ENCODE results near the gene YAE1. TPM values are rescaled to one million over a fixed set of nuclear protein-coding genes. Genes with fewer than 3 reads are reported as not detected.
"Not testable (repeated sequence)": the region's sequence is repeated elsewhere in the genome, so short reads cannot be mapped to it uniquely, and the experiment has no call there.

The YAE1 gene, protein sequence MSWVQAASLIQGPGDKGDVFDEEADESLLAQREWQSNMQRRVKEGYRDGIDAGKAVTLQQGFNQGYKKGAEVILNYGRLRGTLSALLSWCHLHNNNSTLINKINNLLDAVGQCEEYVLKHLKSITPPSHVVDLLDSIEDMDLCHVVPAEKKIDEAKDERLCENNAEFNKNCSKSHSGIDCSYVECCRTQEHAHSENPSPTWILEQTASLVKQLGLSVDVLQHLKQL
- total RNA-seq = 12.8 and 13.7 TPM in 2 replicates

DNA sequence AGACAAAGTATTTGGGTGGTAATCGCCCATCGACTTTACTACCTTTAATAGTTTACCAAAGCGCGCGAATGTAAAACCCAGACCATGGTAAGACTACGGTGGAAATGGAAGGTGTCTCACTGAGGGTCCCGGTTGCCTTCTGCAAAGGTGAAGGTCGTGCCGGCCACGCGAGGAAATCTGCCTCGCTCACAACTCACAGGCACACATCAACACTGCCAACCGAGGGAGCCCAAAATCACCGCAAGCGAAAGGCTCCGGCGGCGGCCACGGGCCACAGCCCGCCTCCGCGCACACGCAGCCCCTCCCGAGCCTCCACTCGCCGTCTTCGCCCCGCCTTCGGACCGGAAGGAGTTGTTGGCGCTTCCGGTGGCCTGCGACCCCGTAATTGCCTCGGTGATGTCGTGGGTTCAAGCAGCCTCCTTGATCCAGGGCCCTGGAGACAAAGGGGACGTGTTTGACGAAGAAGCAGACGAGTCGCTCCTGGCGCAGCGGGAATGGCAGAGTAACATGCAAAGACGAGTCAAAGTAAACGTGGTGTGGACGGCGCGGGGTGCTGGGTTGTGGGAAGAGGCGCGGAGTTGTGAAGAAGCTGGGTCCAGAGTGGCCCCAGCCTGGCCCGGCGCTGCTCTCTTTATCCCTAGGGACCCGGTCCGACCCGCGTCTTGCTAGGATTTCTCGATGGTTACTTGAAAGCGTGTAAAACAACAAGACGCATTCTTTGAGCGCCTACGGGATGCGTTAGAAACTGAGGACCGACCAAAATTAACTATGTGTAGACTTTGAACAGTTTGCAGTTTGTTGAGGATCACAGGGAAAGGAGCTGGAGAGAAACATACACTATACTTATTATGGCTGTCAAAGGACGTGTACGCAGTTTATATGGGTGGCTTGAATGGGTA is at the start of gene YAE1:
Gene YAE1 (plus strand): TSS at position 382 of the 899 bp plus-strand sequence. CDS start 15 bp downstream, at position 397.
- intact Hi-C loops (cut with micrococcal nuclease) = loop anchor here (1.0 to 10.0 kb wide), 11 partner anchors 23 to 1391 kb away; partner anchors contain the start of genes MPLKIP, RALA, STARD3NL and SUGCT

DNA sequence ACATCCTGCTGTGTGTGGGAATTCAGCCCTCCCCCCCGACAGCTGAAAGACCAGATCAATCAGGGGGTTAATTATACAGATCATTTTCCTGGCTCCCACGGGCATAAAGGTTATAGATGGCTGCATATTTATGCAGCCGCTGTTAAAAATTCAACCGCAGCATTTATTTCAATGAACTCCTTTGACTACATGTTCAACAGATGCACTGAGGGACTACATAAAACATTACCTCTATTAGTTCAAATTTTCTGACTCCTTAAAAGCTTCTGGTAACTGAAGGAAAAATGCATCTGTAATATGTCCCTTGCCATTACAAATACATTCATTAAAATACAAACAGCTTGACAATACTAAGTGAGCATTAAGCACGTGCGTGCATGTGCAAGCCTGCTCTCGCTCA is 49.7 kb upstream of the YAE1 start:
- intact Hi-C loops (cut with micrococcal nuclease) = no loop called here

DNA sequence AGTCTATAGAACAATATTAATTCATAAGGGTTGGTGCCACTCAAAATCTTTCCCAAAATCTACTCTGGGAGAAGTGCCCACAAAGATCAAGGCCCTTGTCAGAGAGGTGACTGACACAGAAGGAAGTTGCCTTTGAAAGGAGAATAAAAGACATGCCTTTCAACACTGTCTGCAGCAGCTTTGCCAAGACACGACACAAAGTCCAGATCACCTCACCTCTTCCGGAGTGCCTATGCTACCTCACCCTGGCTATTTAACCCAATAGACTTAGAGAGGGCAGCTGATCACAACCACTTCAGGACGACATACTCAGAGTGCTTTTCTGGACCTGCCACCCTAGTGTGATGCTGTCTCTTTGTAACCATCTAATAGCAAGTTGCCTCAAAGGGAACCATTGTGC is 49.0 kb upstream of the YAE1 start:
- intact Hi-C loops (cut with micrococcal nuclease) = no loop called here

DNA sequence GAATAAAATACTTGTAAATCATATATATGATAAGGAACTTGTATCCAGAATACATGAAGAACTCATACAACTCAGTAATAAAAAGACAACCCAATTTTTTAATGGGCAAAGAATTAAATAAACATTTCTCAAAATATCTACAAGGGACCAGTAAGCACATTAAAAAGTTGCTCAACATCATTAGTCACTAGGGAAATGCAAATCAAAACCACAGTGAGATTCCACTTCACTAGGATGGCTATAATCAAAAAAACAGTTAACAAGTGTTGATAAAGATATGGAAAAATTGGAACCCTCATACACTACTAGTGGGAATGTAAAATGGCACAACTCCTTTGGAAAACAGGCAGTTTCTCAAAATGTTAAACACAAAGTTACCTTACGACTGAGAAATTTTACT is 40.3 kb upstream of the YAE1 start:
- intact Hi-C loops (cut with micrococcal nuclease) = no loop called here

DNA sequence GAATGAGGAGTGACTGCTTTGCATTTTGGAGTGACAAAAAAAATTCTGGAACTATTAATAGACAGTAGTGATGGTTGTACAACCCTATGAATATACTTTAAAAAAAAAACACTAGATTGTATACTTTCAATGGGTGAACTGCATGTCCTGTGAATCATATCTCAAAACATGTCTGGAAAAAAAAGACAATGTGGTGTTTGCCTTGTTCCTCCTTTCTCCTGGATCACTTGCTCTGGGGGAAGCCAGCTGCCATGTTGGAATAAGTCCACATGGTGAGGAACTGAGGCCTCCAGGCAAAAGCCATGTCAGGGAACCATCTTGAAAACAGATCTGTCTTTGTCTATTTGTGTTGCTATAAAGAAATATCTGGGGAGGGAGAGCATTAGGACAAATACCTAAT is 39.5 kb upstream of the YAE1 start:
- intact Hi-C loops (cut with micrococcal nuclease) = no loop called here

DNA sequence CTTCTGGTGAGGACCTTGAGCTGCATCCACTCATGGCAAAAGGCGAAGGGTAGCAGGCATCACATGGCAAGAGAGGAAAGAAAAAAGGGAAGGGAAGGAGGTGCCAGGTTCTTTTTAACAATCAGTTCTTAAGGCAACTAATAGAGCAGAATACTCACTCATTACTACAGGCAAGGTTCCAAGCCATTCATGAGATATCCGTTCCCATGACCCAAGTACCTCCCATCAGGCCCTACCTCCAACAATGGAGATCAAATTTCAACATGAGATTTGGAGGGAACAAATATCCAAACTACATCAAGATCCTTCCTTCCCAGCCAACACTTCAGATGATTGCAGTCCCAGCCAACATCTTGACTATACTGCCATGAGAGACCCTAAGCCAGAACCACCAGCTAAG is 38.9 kb upstream of the YAE1 start:
- intact Hi-C loops (cut with micrococcal nuclease) = no loop called here

DNA sequence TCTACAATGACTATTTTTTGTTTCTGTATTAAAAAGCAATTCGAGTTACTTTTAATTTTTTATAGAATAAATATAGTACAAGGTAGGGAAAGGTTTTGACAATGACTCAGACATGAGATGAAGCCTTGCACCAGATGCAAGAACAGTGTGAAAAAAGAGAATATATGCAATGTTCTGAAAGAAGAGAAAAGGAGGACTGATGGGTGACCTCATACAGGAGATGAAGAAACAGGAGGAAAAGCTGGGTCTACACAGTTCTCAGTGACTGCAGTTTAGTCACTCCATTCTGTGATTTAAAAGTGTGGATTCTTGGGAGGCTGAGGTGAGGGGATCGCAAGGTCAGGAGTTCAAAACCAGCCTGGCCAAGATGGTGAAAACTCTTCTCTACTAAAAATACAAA is 38.3 kb upstream of the YAE1 start:
- intact Hi-C loops (cut with micrococcal nuclease) = no loop called here

DNA sequence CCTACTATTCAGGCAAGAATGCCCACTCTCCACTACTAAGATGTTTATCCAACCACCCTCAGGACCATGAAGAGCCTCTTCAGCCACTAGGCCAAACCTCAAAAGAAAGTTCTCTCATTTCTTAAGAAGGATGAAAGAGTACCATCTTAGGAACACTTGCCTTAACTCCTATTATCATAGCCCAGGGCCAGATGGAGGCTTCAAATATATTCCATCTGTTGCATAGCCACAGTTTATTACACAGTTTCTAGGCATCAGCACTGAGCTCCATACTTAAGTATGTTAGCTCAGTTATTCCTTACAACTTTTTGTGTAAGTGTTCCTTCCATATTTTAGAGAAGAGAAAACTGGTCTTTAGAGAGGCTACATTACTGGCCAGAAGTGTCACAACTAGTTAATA is 37.4 kb upstream of the YAE1 start:
- intact Hi-C loops (cut with micrococcal nuclease) = no loop called here

DNA sequence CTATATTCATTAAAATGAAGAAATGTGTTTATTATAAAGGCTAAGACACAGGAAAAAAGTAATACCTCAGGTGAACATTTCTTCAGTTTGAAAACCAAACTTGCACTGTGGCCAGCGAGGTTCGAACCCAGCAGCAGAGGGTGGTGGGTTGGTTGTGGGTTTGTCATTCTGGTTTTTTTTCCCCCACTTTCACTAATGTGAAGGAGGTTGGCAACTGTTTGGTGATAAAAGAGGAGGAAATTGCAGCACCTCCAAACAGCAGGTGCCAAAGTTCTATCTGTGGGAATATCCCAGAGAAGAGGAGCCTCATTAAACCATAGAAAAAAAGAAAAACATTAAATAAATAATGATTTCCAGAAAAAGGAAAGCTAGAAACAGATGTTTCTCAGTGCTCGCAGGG is 36.6 kb upstream of the YAE1 start:
- intact Hi-C loops (cut with micrococcal nuclease) = no loop called here

DNA sequence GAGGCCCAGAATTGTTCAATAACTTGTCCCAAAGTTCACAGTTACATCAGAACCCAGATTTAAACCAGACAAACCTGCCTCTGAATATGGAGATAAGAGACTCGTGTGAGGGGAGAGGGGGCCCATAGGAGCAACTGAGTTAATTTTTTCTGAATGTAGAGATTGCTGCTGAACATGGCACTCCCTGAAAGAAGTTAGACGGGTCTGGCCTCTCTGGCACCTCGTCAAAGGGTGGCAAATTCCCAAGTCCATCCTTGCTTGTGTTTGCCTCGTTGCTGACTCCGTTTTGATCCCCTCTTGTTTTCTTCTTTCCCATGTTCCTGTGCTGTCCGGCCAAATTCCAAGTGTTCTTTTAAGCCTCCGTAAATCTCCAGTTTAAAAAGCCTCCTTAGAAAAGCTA is 35.2 kb upstream of the YAE1 start:
- intact Hi-C loops (cut with micrococcal nuclease) = no loop called here

DNA sequence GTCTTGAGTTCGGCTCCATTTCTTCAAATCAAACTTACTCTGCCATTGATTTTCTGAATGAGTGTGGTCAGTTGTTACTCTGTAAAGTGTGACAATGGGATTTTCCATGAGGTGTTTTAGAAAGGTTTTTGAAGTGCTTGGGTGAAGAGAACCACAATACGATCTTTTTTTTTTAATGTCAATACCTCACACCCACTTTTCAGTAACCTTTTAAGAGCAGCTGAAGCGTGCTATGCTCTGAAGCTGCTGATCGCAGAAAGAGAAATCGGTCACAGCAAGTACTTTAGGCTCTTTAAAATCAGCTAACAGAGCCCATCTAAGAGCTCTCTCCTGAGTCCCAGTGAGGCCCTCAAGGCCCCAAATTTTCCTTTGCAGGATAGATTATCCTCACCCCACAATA is 34.4 kb upstream of the YAE1 start:
- intact Hi-C loops (cut with micrococcal nuclease) = no loop called here

DNA sequence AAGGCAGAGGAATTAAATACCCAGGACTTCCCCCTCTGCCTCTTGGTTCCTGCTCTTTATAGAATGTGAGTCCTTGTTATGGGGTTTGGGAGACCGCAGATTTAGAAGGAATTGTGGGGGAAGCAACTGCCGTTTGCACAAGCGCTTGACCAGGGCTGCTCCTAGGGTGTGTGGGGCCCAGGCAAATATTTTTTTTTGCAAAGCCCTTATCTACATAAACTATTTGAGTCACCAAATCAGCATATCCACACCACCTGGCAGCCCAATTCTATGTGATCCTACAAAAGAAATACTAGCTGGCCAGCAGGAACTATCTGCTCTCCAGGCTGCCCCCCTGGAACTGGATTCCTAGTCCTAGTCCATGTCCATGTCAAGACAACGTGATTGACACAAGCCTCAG is 33.4 kb upstream of the YAE1 start:
- intact Hi-C loops (cut with micrococcal nuclease) = no loop called here

DNA sequence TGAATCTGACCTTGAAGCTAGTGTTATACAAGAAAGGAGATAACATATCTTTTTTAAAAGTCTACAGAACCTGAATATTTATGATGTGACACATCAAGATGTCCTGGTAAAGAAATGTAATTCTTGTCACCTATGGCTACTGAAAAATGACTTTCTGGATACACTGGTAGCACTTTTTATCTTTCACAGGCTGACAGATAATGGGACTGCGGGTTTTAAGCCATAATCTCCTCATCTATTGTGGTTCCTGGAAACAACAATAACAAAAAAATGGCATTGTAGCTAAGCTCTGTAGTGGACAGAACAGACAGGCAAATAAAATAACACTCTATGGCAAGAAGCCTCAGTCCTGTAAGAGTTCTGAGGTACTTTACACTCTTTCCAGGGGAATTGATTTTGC is 31.6 kb upstream of the YAE1 start:
- intact Hi-C loops (cut with micrococcal nuclease) = no loop called here

DNA sequence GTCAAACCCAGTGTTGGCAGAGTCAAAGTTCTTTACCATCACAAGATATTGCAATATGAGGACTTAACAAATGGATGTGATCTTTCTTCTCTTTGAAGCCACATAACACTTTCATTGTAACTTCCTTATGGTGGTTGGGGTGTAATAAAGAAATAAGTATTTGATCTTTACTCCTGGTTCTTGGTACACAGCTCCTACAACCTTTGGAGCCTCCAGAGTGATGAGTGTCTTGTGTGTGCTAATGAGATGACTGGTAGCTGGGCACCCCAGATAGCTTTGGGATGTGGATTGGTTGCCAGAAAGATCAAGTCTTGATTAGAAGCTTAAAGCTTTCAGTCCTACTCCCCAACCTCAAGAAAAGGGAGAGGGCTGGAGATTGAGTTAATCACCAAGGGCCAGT is 31.1 kb upstream of the YAE1 start:
- intact Hi-C loops (cut with micrococcal nuclease) = no loop called here

DNA sequence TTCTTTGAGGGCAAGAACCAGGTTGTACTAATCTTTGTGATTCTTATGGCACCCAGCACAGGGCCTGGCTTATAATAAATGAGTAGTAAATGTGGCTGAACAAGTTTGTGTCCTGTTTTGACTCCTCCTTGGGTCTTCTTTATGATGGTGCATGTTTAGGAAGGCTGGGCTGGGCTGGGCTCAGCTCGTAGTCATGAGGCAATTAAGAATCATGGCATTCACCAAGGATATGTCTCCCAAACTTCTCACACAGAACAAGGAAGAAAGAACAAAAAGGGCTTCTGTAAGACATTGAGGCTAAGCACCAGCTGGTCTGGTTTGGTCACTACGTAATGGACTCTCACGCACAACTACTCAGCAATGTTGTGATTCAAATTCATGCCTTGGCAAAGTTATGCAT is 30.5 kb upstream of the YAE1 start:
- intact Hi-C loops (cut with micrococcal nuclease) = no loop called here

DNA sequence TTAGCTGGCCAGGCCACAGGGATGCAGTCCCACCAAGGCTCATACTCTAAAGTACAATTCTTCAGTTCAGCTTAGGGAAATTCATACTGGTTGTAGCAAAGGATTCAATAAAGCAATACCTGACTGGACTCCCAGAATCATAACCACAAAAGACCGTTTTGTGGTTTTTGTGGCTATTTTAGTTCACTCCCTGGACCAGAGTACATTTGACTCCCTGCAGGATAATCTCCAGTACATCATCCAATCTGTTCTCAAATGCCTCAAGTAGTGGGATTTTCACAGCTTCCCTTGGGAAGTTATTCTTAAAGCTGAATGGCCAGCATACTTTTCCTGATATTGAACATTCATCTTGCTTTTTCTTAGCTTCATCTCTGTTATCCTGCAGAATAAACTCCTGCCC is 29.3 kb upstream of the YAE1 start:
- intact Hi-C loops (cut with micrococcal nuclease) = no loop called here

DNA sequence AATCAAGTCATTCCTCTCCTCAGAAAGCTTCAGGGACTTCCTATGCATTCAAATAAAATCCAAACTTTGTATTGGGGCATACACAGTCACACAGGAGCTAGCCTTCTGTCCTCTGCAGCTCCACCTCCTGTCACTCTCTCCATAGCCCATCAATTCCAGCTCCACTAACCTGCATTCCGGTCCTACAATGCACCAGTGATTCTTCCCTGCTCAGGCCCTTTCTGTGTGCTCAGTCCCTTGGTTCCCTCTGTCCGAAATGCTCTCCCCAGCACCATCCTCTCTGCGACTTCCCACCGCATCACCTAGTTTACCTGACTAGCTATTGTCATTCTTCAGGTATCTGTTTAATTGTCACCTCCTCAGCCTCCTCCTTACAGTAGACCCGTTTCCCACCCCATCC is 26.4 kb upstream of the YAE1 start:
- intact Hi-C loops (cut with micrococcal nuclease) = no loop called here

DNA sequence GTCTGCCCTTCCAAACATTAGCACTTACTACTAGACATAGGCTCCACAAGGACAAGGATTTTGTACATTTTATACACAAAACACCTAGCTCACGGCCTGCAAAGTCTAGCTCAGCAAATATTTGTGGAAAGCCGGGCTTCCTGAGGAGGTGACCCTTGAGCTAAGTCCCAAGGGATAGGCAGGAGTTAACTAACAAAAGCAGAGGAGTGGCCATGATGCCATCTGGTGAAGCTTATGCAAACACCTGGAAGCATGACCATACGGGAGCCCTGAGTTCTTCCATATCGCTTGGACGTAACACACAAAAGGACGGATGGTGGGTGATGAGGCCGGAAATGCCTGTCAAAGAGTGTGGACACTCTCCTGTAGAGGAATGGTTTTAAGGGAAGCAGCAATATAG is 25.9 kb upstream of the YAE1 start:
- intact Hi-C loops (cut with micrococcal nuclease) = no loop called here

DNA sequence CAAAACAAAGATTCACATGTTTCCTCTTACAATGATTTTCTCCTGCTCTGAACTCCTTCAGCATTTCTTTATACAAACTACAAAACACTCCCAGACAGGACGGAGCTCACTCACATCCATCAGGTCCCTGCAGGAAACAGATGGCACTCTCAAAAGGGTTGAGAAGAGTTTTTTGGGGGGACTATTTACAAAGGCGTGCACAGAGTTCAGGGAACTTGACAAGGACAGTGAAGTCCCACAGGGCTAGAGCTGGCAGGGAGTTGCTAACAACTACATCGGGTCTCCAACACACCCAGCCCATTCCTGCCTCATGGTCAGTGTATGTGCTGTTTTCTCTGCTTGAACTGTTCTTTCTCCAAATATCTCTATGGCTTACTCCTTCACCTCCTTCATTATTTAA is 24.7 kb upstream of the YAE1 start:
- intact Hi-C loops (cut with micrococcal nuclease) = no loop called here

DNA sequence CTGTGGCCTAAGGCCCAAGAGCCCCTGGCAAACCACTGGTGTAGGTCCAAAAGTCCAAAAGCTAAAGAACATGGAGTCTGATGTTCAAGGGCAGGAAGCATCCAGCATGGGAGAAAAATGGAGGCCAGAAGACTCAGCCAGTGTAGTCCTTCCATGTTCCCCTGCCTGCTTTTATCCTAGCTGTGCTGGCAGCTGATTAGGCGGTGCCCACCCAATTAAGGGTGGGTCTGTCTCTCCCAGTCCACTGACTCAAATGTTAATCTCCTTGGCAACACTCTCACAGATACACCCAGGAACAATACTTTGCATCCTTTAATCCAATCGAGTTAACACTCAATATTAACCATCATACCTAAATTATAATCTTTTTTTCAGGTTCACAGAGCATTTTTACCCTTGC is 21.4 kb upstream of the YAE1 start:
- intact Hi-C loops (cut with micrococcal nuclease) = not testable (repeated sequence)

DNA sequence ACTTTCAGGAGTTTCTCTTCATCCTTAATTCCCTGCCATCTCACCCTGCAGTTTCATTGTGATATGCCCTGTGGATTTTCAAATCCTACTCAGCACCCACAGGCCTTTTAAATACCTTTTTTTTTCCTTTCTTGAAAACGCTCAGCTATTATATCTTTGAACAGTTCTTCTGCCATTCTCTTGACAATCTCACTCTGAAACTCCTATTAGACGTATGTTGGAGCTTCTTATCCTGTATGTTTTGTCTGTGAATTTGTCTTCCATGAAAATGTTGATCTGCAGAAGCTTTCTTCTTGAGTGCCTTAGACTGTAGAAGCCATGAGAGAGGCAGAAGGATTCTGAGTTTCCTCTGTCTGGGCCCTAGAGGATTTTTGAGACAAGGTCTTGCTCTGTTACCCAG is 18.9 kb upstream of the YAE1 start:
- intact Hi-C loops (cut with micrococcal nuclease) = no loop called here

DNA sequence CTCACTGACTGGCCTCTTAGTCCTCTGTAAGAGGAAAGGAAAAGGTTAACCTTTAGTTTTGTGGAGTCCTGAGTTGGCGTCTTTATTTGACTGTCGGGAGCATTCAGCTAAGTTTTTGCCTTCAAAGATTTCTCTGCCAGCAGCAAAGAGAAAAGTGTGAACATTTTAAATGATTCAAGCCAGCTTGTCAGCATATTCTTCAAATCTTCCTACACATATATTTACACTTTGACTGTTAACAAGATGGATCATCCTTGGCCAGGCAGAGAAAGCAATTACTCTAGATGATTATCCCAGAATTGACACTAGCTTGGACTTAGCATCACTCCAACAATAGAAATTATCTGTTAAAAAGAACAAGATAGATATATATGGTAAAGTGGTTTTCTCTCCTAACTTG is 15.8 kb upstream of the YAE1 start:
- intact Hi-C loops (cut with micrococcal nuclease) = no loop called here

DNA sequence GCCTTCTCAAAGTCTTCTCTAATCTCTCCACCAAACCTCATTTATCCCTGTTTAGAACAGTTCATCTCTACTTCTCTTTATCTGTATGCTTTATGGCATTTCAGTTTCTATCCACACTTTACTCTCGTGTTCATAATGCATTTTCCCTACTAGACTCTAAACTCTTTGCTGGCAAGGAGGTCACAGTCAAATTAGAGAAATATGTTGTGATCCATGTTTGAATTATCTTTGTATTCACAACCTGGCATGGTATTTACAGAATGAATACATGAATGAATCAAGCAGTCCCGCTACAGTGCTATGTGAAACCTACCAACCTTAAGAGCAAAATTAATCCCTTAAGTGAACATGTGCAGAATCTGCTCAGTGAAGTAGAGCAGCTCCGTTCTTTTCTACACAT is 12.8 kb upstream of the YAE1 start:
- intact Hi-C loops (cut with micrococcal nuclease) = no loop called here

All from T-helper 1 cell treated with Interleukin-12 subunit alpha and Interleukin-12 subunit beta and Interleukin-4 antibody, amounts not matched to agents 30 ng/mL and 1 ng/mL, for 36 hours (primary cell).